ENCODE measurements around the gene TBC1D22B. TPM values are rescaled to one million over a fixed set of nuclear protein-coding genes. Genes with fewer than 3 reads are reported as not detected.

The TBC1D22B gene
- total and polyA plus RNA-seq, 2 of the 13 experiments (the other 11 are each of a cell fraction or from before 2014, with no cell fraction given), result 9.7 to 12.9 TPM

GRCh38 chr6:37368961-37369320 is 111.4 kb downstream of the TBC1D22B start:
- H3K4me2 ChIP-seq (ENCODE audit: low read depth, low read length), result peak overlapping the region; percentile 48
- H3K27ac ChIP-seq (ENCODE audit: extremely low read length, insufficient read depth, low read length), result peak overlapping the region; percentile 65
- WGBS (ENCODE audit: low lambda C conversion rate), result 91% methylated on average over 1 of the region's 1 CpG
- FAIRE-seq (no peak), DNase-seq (ENCODE audit: low spot score) (no peak), ATAC-seq (peak; percentile 22)
- CTCF ChIA-PET (ENCODE audit: low intra/inter-chr PET ratio, low total read pairs), result interaction anchor here (1.4 kb wide), 1 partner anchor 13 kb away, joined by 5 read pairs; no protein-coding TSS in a partner anchor
- no peak overlapping the region for H3K9ac ChIP-seq (ENCODE audit: insufficient read depth, low read depth, low read length)
- H3K4me3 ChIP-seq (replicated peaks in 1 of 3; ENCODE audit: insufficient read depth in 1 of 3, low read depth in 2 of 3, low read length in 3 of 3), result 0 out of 6 replicates have a peak overlapping the region, but pooled peaks of 1 of the 3 experiments have one; percentile 13
- H3K79me2 ChIP-seq (ENCODE audit: insufficient read depth, low read length), result no peaks in the 10 kb centered on the region
- no peaks in the 10 kb centered on the region for H3K27me3 ChIP-seq (ENCODE audit: control insufficient read depth in 1 of 2, insufficient read depth in 2 of 2, low read length in 2 of 2)
- peaks cover 11% of the 10 kb centered on the region for H4K20me1 ChIP-seq (ENCODE audit: insufficient read depth, low read length)
- POLR2A ChIA-PET, result interaction anchor here (1.7 to 1.9 kb wide), 2 partner anchors 12 to 14 kb away, joined by 5 to 13 read pairs; partner anchors contain the start of gene RNF8
- no TSS peak for BruUV-seq (replicated peaks)
- peaks cover 10 to 59% of the 10 kb centered on the region in 2 experiments; a peak in 4 of 5 replicates for H3K36me3 ChIP-seq (replicated peaks in 1 of 2; ENCODE audit: control insufficient read depth in 1 of 2, insufficient read depth in 2 of 2, low read length in 2 of 2)
- TF ChIP-seq ZNF609 (CRISPR knock-in tag; IDR thresholded peaks at IDR 0.05; ENCODE audit: borderline replicate concordance), result no peak
- 0 out of 2 replicates have a peak, but pooled peaks have one; percentile 18 for TF ChIP-seq ZNF501 (CRISPR knock-in tag; IDR thresholded peaks at IDR 0.05)
- no peak for TF ChIP-seq RFXAP (CRISPR knock-in tag; IDR thresholded peaks at IDR 0.05; ENCODE audit: borderline replicate concordance)
- TF ChIP-seq ETV5 (CRISPR knock-in tag; IDR thresholded peaks at IDR 0.05; ENCODE audit: borderline replicate concordance), result no peak
- 0 out of 2 replicates have a peak, but pooled peaks have one; percentile 26 for TF ChIP-seq ZNF678 (CRISPR knock-in tag; IDR thresholded peaks at IDR 0.05)
- TF ChIP-seq HIVEP1 (CRISPR knock-in tag; IDR thresholded peaks at IDR 0.05), result 0 out of 2 replicates have a peak, but pooled peaks have one; percentile 20
- H2AFZ ChIP-seq (ENCODE audit: low read length), result no peak overlapping the region
- no peaks in the 10 kb centered on the region for H3K9me3 ChIP-seq (ENCODE audit: low read length)
- intact Hi-C loops (cut with micrococcal nuclease; ENCODE audit: unreplicated experiment), result loop anchor here (1.0 to 2.0 kb wide), 2 partner anchors 44 to 64 kb away; partner anchors contain the start of gene CMTR1
- in situ Hi-C loops (cut with HindIII; ENCODE audit: extremely low pct_ligation_motif_present, low pct_unique_long_range_greater_than_20kb), result no loop called here
- peaks cover 48% of the 10 kb centered on the region for H3K4me1 ChIP-seq (ENCODE audit: insufficient read depth, low read length)

Data from HepG2 (cell line).